ENCODE measurements around the gene EPHA3.

Gene EPHA3

GRCh38 chr3:89506462-89507103 lies 399.2 kb downstream of the EPHA3 start:
- Histone ChIP-seq H3K4me1 (ENCODE audit: insufficient read depth, low read length, severe bottlenecking) (no peaks in the 10 kb centered on the region), H3K27me3 (ENCODE audit: insufficient read depth, low read length) (no peaks in the 10 kb centered on the region), H3K27ac (ENCODE audit: low read depth, low read length, poor library complexity, severe bottlenecking) (no peak overlapping the region), H3K4me3 (ENCODE audit: low read depth, low read length, poor library complexity, severe bottlenecking) (no peak overlapping the region), H2AFZ (ENCODE audit: low read length) (no peak overlapping the region), H3F3A (ENCODE audit: insufficient read depth, low read length) (no peaks in the 10 kb centered on the region), H3K9ac (ENCODE audit: low read length) (no peak overlapping the region), H4K20me1 (ENCODE audit: insufficient read depth, low read length) (no peaks in the 10 kb centered on the region), H3K4me2 (ENCODE audit: low read length) (no peak overlapping the region), H3K9me3 (ENCODE audit: low read length) (no peaks in the 10 kb centered on the region), H3K9me2 (ENCODE audit: low read depth, low read length) (no peaks in the 10 kb centered on the region), H3K79me2 (ENCODE audit: insufficient read depth, low read length) (no peaks in the 10 kb centered on the region), H3K36me3 (ENCODE audit: insufficient read depth, low read length) (no peaks in the 10 kb centered on the region)
- TF ChIP-seq CTCF (IDR thresholded peaks at IDR 0.05; ENCODE audit: low read length) (no peak), EZH2 (IDR thresholded peaks at IDR 0.05; ENCODE audit: borderline replicate concordance, low read length) (no peak)

- H3K4me1 ChIP-seq (ENCODE audit: insufficient read depth, low read length, severe bottlenecking): no peaks in the 10 kb centered on the region
- no peaks in the 10 kb centered on the region for H3F3A ChIP-seq (ENCODE audit: insufficient read depth, low read length)
- H3K9me3 ChIP-seq (ENCODE audit: low read length): no peaks in the 10 kb centered on the region
- H3K27me3 ChIP-seq (ENCODE audit: insufficient read depth, low read length): no peaks in the 10 kb centered on the region
- H3K79me2 ChIP-seq (ENCODE audit: insufficient read depth, low read length): no peaks in the 10 kb centered on the region
- no peak for TF ChIP-seq CTCF (IDR thresholded peaks at IDR 0.05; ENCODE audit: low read length)
- TF ChIP-seq EZH2 (IDR thresholded peaks at IDR 0.05; ENCODE audit: borderline replicate concordance, low read length): no peak
- H3K4me2 ChIP-seq (ENCODE audit: low read length): no peak overlapping the region
- no peak overlapping the region for H3K9ac ChIP-seq (ENCODE audit: low read length)
- no peak overlapping the region for H3K27ac ChIP-seq (ENCODE audit: low read depth, low read length, poor library complexity, severe bottlenecking)
- H3K36me3 ChIP-seq (ENCODE audit: insufficient read depth, low read length): no peaks in the 10 kb centered on the region
- no peak overlapping the region for H3K4me3 ChIP-seq (ENCODE audit: low read depth, low read length, poor library complexity, severe bottlenecking)
- no peaks in the 10 kb centered on the region for H4K20me1 ChIP-seq (ENCODE audit: insufficient read depth, low read length)
- H2AFZ ChIP-seq (ENCODE audit: low read length): no peak overlapping the region
- no peaks in the 10 kb centered on the region for H3K9me2 ChIP-seq (ENCODE audit: low read depth, low read length)
These were observed 413.9 kb downstream of the EPHA3 start for GRCh38 chr3:89521328-89521727.

GRCh38 chr3:89522155-89522554 lies 414.7 kb downstream of the EPHA3 start:
- Histone ChIP-seq H2AFZ (ENCODE audit: low read length) (no peak overlapping the region), H3F3A (ENCODE audit: insufficient read depth, low read length) (no peaks in the 10 kb centered on the region), H3K9me3 (ENCODE audit: low read length) (no peaks in the 10 kb centered on the region), H3K27me3 (ENCODE audit: insufficient read depth, low read length) (no peaks in the 10 kb centered on the region), H3K4me1 (ENCODE audit: insufficient read depth, low read length, severe bottlenecking) (no peaks in the 10 kb centered on the region), H3K36me3 (ENCODE audit: insufficient read depth, low read length) (no peaks in the 10 kb centered on the region), H3K4me3 (ENCODE audit: low read depth, low read length, poor library complexity, severe bottlenecking) (no peak overlapping the region), H3K79me2 (ENCODE audit: insufficient read depth, low read length) (no peaks in the 10 kb centered on the region), H3K27ac (ENCODE audit: low read depth, low read length, poor library complexity, severe bottlenecking) (no peak overlapping the region), H4K20me1 (ENCODE audit: insufficient read depth, low read length) (no peaks in the 10 kb centered on the region), H3K9me2 (ENCODE audit: low read depth, low read length) (no peaks in the 10 kb centered on the region), H3K9ac (ENCODE audit: low read length) (no peak overlapping the region), H3K4me2 (ENCODE audit: low read length) (no peak overlapping the region)
- no peak for TF ChIP-seq EZH2 (IDR thresholded peaks at IDR 0.05; ENCODE audit: borderline replicate concordance, low read length)
- no peak for TF ChIP-seq CTCF (IDR thresholded peaks at IDR 0.05; ENCODE audit: low read length)

All from OCI-LY1 (cell line).